ENCODE measurements around the gene DCLK2.

DCLK2 gene

DNA sequence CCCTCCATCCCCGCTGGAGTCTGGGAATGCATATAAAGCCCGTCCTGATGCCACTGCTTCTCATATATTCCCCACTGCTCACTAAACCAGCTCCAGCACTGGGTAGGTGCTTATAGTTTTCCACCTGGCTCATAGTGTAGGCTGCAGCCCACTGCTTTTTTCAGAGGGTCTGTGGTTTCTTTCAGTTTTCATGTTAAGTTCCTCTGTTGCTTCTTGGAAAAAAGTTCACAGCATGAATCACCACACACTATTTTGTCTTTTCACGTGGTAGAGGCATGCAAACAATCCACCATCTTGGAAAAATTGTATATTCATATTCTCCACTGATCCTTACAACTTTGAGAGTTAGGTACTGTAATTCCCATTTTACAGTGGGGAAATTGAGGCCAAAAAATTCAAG, 39.4 kb downstream of the DCLK2 start:
- no peak for DNase-seq (ENCODE audit: low spot score)

DNA sequence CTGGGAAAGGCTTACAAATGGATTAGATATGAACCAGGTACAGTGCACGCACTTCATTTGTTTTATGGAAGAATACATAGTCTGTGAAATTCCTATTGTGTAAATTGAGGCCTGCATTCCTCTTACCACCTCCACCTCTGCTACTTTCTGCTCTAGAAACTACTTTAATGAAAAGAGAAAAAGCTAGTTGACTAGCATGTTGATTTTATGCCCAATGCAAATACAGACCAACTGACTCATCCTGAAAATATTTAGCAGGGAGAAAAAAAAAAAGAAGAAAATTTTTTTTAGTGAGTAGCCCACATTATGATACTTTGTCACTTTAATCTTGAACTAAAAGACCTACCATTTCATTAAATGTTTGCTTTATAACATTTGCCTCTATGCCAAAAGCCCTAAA, 41.2 kb downstream of the DCLK2 start:
- peak; percentile 66 for DNase-seq (ENCODE audit: low spot score)

DNA sequence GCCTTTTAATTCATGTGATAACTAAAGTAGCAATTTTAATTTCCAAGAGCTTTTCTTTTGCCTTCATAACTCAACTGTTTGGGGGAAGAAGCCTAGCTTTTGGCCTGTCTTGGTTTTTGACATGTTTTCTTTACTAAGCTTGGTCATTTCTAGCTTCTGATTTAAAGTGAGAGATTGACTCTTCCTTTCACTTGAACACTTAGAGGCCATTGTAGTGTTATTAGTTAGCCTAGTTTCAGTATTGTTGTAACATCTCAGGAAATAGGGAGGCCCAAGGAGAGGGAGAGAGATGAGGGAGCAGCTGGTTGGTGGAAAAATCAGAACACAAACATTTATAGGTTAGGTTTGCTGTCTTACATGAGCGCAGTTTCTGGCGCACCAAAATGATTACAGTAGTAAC, 44.8 kb downstream of the DCLK2 start:
- DNase-seq (ENCODE audit: low spot score), result no peak

DNA sequence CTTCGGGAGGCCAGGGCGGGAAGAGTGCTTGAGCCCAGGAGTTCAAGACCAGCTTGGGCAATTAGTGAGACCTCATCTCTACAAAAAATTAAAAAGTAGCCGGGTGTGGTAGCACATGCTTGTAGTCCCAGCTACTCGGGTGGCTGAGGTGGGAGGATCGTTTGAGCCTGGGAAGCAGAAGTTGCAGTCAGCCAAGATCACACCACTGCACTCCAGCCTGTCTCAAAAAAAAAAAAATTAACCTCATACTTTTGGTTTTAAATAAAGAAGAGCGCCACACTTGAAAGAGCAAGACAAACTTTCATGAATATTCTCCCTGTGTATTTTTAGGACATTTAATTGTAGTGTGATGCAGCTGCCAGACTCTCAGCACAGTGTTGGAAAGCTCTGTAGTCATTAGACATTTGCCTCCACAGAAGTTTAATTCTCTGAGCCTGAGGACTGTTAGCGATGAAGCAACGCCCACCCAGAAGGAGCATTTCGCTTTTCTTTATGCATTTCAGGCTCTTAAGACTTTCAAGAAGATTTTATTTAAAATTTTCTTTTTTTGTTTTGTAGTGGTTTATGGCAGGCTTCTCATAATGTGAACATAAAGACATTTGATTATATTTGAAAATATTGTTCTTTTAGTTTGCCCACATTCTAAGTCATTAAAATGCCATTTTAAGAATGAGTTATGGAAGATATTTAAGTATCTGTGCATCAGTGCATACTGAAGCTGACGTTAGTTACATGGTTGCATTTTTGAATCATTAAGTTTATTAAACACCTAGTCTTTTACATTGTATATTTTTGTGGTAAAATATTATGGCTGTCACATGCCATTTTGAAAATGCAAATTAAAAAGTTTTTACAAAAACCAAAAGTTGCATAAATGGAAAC, 45.8 kb downstream of the DCLK2 start:
- no peak for DNase-seq (ENCODE audit: low spot score)

DNA sequence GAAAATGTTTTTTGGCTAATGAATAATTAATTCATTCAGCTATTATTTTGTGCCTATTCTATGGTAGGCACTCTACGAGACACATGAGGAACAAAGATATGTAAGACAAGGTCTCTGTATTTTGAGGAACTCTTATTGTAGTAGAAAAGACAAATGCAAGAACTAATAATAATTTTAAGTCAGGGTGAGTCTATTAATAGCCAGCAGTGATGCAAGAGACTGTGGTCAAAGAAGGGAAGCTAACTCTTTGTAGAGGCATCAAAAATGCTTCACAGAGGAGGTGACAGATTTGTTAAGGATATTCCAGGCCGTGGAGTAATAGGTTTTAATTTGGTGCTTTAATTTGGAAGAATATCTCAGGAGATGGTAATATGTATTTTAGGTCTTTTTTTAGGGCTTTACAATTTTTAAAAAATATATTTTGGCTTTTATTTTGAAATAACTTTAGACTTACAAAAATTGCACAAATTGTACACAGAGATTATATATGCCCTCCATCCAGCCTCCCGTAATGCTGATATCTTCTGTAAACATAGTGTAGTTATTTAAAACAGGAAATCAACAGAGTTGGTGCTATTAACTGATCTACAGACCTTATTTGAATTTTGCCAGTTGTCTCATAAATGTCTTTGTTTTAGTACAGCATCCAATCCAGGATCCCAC, 48.1 kb downstream of the DCLK2 start:
- no peak for DNase-seq (ENCODE audit: low spot score)

DNA sequence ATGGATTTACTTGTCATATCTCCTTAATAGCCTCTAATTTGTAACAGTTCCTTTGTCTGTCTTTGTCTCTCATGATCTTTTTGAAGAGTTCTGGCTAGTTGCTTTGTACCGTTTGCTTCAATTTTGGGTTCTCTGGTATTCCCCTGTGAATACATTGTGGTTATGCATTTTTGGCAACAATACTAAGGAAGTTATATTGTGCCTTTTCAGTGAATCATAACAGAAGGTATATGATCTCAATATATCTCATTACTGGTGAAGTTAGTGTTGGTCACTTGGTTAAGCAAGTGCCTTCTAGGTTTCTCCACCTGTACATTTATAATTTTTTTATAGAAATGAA, 48.6 kb downstream of the DCLK2 start:
- DNase-seq (ENCODE audit: low spot score), result no peak

DNA sequence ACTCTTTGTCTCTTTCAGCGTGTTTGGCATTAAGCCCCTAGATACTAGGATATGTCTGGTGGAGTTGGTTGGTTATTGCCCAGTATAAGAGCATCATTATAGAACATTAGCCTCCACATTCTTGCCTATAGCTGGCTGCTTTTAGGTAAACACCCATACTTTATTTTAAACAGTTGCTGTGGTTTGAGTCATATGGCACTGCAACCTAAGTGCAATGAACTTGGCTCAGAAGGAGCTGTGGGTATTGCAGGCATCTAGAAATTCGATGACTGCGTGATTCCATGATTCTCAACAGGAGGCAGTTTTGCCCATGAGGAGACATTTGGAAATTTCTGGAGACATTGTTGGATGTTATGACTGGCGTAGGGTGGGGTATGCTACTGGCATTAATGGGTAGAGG, 49.5 kb downstream of the DCLK2 start:
- DNase-seq (ENCODE audit: low spot score), result no peak

DNA sequence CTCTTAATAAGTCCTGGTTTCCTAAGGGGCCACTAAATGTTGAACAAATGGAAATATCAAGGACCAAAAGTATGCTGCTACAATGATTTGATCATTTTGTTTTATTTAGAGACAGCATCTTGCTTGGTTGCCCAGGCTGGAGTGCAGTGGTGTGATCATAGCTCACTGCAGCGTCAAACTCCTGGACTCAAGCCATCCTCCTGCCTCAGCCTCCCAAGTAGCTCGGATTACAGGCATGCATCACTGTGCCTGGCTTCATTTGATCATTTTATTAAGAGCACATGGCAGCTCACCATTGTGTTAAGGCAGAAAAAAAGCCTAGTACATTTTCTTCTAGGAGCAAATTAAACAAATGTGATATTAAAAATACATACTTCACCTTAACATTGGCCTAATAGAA, 52.7 kb downstream of the DCLK2 start:
- no peak for DNase-seq (ENCODE audit: low spot score)

DNA sequence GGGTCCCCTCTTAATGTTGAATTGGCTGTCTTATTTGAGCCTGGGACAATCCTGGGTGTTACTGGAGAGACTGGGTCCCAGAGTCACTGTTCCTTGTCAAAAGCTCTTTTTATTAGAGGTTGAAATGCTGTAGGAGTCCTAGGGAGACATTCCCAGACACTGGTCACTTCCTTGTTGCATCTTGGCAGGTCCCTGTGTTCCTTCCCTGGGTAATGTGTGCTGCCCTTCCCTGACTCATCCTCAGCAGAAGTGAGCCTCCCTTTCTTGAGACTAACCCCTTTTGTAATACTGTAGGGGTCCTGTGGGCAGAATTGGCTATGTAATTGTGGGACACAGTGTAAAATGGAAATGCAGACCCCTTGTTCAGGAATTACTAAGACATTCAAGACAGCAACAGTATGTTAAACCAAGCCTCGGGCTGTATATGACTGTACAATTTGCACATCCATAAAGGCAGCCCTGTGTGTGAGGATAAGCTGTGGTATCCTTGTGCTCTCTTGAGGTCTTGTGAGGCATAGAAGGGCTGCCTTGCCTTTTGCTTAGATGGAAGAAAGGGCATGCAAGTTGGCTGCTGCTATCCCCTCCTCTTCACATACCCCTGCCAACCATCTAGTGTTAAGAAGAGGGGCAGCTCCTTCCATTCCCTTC, 53.5 kb downstream of the DCLK2 start:
- no peak for DNase-seq (ENCODE audit: low spot score)

DNA sequence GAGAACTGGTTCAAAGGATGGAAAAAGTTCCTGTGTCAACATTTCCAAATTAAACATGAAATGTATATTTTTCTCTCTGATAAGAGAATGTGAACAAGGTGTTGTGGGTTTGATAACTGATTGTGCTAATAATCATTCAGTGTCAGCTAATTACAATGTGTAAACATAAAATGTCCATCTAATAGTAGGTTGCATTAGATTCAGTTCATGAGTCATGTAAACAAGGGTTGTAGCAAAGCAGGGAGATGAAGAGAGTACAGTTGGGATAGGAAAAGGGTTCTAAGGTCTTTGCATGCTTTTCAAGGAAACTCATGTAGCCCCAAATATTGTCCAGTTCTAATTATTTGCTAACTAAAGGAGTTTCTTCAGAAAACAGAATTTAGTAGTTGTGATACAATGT, 55.4 kb downstream of the DCLK2 start:
- no peak for DNase-seq (ENCODE audit: low spot score)

DNA sequence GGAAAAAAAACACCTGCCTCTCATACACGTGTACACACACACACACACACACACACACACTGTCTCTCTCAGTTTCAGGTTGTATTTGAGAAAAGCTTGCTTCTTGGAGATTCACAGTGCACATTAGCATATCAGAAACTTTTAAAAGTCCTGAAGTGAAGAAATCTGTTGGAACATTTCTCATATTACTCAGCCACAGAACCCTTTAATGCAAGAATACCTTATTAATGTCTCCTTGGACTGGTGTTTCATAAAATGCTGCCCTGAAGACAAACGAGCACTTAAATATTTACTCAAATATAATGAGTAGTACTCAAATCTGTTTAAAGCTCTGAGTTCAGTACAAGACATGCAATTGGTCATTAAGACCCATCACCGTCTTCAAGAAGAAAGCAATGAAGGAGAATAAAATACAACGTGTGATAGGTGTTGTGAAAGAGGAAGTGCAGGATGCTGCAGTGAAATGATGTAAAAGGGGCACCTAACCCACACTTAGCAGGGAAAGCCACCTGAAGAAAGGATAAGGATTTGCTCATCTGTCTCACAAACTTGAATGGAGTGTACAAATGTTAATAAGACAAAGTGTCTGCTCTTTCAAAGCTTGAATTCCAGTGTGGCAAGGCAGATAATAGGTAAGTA, 57.0 kb downstream of the DCLK2 start:
- no peak for DNase-seq (ENCODE audit: low spot score)

DNA sequence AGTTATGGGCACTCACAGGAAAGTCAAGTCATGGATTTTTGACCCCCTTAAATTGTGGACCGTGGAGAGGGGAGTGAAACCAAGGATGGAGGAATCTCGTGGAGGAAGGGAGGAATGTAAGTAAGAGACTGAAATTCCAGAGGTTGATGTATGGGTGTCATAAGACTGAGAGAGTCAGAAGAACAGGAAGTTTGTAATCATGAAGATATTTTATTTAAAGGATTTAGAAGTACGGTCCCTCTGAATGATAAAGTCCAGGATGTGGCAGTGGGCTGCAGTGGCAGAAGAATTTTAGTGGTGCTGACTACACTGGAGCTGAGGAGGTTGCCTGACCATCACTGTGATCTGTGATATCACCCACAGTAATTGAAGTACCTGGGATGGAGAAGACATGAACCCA, 57.8 kb downstream of the DCLK2 start:
- DNase-seq (ENCODE audit: low spot score), result no peak

DNA sequence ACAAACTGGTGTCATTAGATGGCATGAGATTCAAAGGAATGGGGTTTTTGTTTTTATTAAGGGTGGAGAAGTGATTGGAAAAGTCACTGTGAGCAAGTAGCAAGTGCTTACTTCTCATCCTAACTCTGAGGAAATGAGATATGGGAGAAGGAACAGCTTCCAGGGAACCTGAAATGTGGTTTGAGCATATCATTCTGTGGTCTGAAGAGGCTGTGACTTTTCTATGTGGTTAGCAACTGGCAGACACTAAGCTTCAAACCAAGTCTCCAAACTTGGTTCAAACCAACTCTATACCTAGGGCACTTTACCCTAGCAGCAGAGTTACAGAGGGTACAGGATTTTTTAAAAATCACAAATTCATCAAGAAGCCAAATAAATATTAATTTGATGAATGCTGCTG, 58.2 kb downstream of the DCLK2 start:
- DNase-seq (ENCODE audit: low spot score), result no peak

DNA sequence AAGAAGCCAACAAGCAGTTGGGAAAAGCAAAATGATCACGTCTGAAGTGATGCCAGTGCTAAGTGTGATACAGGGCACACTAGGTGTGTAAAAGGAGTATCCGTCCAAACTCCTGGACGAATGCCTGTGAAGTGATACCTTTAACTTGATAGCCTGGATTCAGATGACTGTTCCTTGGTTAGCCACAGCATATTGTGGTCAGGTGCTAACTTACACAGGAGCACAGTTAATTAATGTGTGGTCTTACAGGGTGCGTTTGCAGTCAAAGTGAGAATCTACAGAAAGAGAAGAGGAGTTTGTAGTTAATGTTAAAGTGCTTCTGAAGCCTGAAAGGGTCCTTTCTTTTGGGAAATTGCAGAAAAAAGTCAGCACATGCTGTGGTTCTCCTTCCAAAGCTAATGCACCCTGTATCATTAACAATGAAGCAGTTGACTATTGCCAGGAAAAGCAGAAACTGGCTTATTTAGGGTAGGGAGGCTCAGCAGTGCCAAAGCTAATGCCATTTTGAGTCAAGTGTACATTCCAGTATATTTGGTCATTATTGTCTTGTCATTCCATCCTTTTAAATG, 61.1 kb downstream of the DCLK2 start:
- no peak for DNase-seq (ENCODE audit: low spot score)

DNA sequence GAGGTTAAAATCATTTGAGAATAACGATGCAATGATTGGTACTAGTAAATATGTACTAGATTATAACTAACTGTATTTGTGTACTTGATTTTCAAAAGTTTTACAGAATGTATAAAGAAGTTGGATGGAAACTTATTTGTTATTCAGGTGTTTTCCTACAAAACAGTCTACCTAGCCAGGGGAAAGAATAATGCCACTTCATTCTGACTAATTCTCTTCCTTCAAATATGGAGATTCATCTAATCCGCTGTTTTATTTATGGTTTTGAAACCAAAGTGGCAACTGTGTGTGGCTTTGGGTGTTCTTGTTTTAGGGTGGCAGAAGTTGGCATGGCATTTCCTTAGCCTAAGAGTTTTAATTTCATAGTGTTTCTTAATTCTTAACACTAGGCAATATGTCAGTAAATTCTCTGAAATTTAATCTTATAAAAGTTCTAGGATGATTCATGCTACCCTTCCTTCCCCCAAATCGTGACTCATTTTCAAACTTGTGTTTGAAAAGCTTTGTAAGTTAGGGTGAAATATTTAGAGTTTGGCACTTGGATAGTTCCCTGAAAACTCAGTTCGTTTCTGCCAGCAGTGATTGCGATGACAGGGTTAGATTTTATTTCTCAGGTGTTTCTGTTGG, 62.6 kb downstream of the DCLK2 start:
- DNase-seq (ENCODE audit: low spot score), result no peak

DNA sequence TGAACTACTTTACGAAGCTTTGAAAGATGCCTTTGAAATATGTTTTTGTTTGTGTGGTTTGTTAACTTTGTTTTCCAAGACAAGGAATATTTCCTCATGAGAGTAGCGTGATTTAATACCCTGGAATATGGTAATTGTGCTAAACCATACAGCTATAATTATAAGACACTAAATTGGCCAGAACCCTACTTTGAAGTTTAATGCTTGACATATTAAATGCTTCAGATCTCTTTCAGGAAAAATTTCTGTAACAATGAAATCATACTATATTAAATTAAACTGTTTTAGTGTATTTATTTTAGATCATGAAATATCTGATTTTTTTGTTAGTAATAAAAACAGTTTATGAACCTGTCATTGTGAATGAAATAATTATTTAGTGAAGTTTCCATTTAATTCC, 63.5 kb downstream of the DCLK2 start:
- no peak for DNase-seq (ENCODE audit: low spot score)

DNA sequence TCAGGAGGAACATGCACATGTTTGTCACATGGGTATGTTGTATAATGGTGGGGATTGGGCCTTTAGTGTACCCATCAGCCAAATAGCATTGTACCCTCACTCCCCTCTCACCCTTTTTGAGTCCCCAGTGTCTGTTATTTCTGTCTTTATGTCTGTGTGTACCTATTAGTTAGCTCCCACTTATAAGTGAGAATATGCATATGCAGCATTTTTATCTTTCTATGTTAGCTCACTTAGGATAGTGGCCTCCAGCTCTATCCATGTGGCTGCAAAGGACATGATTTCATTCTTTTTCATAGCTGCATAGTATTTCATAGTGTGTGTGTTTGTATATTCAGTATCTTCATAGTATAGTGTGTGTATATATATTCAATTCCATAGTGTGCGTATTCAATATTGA, 64.6 kb downstream of the DCLK2 start:
- no peak for DNase-seq (ENCODE audit: low spot score)

DNA sequence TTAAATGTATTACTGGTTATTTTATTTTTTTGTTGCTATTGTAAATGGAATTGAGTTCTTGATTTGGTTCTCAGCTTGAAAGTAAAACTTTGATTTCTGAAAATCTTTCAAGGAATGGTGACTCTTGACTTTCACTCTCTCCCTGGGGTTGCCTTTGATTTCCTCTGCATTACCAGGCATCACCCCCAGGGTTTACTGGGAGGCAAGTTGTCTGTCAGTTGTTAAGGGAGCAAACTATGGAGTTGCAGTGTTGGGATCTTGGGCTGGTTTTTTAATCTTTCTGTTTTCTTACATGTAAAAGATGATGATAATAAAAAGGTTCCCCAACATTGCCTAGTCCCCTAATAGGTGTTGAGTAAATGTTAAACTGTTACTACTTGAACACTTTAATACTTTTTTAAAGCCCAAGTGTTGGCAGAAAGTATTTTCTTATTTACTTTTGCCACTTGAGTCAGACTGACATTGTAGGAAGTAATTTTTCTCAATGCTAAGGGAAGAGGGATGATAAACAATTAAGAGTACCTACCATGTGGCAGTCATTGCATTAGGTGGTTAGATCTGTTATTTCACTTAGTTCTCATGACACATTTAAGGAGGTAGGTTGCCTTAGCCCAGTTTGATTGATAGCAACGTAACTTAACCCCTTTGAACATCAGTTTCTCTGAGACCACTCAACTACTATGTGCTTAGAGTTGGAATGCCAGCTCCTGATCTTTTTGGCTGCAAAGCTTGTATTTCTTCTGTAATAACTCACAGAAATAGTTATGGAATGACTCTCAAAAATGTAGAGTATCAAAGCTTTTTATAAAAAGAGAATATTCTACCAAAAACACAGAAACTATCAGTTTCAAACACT, 67.1 kb downstream of the DCLK2 start:
- DNase-seq (ENCODE audit: low spot score), result no peak

DNA sequence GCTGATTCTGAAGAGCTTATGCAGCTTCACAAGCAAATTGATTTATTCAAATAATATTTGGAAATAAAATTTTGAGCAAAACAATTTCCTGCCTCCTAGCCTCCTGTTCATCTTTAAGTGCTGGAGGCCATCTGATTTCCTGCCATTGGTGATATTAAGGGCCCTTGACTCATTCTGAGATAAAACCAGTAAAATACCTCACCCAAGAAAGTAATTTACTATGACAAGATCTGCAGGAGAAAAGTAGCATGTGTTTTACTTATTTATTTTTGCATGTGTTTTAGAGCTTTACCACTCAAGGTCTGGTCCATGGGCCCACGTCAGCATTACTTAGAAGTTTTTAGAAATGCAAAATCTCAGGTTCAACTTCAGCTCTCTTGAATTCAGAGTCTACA, 67.7 kb downstream of the DCLK2 start:
- no peak for DNase-seq (ENCODE audit: low spot score)

DNA sequence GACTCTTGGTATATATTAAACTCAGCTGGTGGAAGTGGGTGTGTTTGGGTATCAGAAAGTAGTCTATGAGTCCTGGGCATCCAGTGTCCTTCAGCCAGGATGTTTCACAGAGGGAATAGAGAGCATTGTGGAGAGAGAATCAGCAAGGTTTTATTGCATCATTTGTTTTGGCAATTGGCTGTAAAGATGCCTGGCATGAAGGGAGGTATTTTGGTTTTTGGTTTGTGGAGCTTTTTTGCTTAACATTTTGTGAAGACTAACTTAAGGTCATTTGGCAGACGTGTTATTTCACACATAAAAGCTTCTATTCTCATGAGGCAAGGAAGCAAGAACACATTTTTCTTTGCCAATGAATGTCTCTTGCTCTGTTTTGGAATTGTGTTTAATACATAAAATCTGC, 71.1 kb downstream of the DCLK2 start:
- DNase-seq (ENCODE audit: low spot score), result no peak

DNA sequence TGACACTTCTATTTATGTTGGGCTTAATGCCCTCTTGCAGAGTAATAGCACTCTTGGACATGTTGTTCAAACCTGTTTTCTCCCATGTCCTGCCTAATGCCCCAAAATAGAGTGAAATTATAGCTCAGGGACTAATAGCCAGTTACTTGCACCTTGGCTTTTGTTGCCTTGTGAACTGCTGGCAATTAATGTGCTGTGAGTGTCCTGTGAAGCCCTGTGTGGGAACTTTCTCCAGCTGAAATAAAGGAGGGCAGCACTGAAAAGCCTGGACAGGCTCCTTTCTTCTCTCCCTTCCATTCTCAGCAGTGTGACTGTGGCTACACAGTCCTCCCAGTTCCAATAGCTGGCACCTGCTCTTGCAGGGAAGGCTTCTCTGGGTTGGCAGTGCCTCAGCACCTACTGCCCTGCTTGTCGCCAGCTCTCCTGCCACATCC, 72.4 kb downstream of the DCLK2 start:
- DNase-seq (ENCODE audit: low spot score), result no peak
